DOHH2 (cell line): ENCODE results near the gene ADH1A.

Experiments used
- EZH2phosphoT487 ChIP-seq: fragments of 200-600 bp; sonication (generic); IDR thresholded peaks from 2 replicates; pipeline ENCODE4 v1.6.1; 2017; ENCODE audit warnings: borderline replicate concordance, mild to moderate bottlenecking, antibody characterized with exemption, low read length, moderate library complexity, mixed read lengths
- TF ChIP-seq, protein P1 (sequence below): fragments of 200-600 bp; sonication (generic); IDR thresholded peaks from one replicate; pipeline ENCODE4 v1.5.1; 2014; ENCODE audit warnings: antibody characterized with exemption, mild to moderate bottlenecking, low read depth, low read length; ENCODE audit not compliant: poor library complexity, severe bottlenecking

DNA sequence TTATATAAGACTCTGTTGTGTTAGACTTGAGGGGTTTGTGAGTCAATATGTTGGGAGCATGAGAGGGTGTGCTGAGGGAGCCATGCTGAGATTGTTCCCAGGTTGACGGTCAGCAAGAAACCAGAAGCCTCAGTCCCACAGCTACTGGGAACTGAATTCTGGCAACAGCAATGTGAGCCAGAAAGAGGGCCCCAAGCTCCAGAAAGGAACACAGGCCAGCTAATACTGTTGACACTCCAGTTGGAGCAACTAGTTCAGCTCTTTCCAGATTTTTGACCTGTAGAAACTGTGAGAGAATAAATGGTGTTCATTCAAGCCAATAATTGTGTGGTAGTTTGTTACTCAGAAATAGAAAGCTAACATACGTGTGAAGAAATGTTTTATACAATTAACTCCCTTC, 17.1 kb downstream of the ADH1A start:
- TF ChIP-seq, protein P1, sequence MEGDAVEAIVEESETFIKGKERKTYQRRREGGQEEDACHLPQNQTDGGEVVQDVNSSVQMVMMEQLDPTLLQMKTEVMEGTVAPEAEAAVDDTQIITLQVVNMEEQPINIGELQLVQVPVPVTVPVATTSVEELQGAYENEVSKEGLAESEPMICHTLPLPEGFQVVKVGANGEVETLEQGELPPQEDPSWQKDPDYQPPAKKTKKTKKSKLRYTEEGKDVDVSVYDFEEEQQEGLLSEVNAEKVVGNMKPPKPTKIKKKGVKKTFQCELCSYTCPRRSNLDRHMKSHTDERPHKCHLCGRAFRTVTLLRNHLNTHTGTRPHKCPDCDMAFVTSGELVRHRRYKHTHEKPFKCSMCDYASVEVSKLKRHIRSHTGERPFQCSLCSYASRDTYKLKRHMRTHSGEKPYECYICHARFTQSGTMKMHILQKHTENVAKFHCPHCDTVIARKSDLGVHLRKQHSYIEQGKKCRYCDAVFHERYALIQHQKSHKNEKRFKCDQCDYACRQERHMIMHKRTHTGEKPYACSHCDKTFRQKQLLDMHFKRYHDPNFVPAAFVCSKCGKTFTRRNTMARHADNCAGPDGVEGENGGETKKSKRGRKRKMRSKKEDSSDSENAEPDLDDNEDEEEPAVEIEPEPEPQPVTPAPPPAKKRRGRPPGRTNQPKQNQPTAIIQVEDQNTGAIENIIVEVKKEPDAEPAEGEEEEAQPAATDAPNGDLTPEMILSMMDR, result no peak
- TF ChIP-seq EZH2phosphoT487, result no peak
